GM12872 (cell line): ENCODE data around the gene HSD17B8.

Experiments used
- TF ChIP-seq, protein P1 (sequence below): IDR thresholded peaks from 3 replicates; pipeline ENCODE4 v1.5.1; 2011; ENCODE audit warnings: low read depth, mild to moderate bottlenecking, low read length, moderate library complexity; ENCODE audit not compliant: insufficient read depth

HSD17B8 gene

DNA sequence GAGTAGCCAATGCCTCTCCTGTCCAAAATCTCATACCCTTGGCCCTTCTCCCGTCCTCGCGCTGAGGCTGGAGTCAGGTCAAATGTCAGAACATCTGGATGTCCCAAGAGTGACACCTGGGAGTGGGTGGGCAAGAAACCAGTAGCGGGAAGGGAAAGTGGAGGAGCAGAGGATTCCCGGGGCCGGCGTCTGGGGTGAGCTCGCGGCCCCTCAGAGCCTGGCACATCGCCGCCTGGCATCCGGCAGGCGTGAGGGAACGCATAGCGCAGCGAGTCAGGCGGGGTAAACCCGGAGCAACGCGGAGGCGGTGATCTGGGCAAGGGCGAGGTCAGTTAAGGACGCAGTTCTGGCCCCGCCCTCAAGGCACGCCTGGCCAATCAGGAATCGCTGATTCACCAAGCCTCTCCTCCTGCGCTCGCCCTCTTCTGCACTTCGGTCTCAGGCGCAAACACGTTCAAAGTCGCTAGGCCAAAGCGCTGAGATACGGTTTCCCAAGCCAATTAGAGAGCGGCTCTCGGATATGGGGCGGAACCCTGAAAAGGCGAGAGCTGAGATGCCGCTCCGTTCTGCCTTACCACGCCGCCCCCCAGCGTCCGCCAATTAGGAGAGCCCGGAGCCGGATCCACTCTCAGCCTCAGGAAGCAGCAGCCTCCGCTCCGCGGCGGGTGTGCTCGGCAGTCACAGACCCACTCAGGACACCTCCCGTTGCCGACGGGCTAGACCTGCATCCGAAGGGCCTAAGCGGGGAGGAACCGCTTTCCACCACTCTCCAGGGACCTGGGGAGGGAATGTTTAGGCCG is 44.7 kb downstream of the HSD17B8 start:
- TF ChIP-seq, protein P1, sequence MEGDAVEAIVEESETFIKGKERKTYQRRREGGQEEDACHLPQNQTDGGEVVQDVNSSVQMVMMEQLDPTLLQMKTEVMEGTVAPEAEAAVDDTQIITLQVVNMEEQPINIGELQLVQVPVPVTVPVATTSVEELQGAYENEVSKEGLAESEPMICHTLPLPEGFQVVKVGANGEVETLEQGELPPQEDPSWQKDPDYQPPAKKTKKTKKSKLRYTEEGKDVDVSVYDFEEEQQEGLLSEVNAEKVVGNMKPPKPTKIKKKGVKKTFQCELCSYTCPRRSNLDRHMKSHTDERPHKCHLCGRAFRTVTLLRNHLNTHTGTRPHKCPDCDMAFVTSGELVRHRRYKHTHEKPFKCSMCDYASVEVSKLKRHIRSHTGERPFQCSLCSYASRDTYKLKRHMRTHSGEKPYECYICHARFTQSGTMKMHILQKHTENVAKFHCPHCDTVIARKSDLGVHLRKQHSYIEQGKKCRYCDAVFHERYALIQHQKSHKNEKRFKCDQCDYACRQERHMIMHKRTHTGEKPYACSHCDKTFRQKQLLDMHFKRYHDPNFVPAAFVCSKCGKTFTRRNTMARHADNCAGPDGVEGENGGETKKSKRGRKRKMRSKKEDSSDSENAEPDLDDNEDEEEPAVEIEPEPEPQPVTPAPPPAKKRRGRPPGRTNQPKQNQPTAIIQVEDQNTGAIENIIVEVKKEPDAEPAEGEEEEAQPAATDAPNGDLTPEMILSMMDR: no peak

DNA sequence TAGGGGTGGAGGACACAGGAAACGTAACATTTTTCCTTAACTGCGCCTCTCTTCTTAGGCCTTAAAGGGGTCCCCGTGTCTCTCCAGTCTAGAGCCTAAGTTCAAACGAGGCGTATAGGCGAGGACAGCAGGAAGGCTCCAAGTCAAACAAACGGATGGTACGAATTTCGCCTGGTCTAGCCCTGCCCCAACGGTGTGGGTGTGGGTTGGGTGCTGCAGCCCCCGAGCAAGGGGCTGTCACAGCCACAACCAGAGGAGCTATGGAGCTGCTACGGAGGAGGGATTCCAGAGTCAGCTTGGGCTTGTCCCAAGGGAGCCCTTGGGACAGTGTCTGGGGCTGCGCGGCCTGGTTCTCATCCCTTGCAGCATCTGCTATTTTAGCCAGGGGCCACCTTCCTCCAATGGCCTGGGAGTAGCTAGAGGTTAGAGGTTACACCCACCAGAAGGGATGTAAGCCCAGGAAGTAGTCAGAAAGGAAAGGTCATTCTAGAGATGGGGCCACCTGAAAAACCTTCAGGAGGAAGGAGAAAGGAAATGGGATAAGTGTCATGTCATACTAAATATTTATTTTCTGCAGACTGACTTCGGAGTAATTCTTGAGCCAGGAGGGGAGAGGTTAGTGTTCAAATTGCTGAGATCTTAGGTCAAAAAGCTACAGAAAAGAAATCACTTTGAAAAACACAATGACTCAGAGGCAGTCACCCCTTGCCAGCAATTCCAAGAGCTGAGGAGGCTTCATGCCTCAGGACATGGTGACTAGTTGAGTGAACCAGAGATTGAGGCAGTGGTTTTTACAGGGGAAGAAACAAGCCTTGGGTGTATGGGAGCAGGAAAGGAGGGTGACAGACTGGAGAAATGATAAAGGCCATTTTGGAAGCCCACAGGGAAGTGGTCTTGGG is 45.5 kb downstream of the HSD17B8 start:
- TF ChIP-seq, protein P1: no peak

DNA sequence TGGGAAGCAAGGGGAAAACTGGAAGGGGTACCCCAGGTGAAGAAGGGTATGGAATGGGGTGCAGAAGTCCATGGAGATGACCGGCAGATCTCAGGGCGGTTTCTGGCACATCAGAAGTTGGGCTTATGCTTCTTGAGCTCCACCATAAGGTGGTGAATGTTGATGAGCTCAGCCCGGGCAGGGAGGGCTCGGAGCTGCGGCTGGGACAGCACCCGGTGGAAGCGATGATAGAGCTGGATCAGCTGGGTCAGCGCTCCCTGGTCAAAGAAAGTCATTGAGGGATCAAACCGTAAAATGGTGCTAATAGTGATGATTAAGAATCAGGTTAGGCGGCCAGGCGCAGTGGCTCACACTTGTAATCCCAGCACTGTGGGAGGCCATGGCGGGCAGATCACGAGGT is 46.3 kb downstream of the HSD17B8 start:
- TF ChIP-seq, protein P1: no peak

- TF ChIP-seq, protein P1: no peak
Observed at GRCh38 chr6:33251395-33252012, 47.0 kb downstream of the HSD17B8 start.

DNA sequence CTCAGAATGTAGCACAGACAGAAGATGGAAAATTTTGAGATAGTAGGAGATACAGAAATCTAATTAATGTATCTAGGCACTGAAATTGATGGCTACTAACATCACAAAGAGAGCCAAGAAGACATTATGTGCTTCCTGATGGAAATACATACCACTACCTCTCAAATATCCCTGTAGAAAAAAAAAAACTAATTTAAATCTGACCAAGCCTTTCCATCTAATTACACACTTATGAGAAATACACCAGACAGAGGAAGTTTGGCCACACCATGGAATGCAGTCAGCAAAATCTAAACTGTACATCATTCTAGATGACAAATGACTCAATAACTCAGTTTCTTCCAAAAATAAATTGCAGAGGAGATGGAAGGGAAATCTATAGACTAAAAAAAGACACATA is 48.3 kb downstream of the HSD17B8 start:
- TF ChIP-seq, protein P1: no peak

GRCh38 chr6:33254591-33254990 is 50.1 kb downstream of the HSD17B8 start:
- TF ChIP-seq, protein P1: no peak
